HUES48 (cell line): Measurements from ENCODE around the gene TNPO2.

Source experiments
- H3K27ac ChIP-seq: one replicate; pipeline ENCODE4 v1.7.0; 2013; ENCODE audit warnings: low read depth, low read length, inconsistent platforms
- H3K27me3 ChIP-seq: 2 replicates; pipeline ENCODE4 v1.6.1; 2013; ENCODE audit warnings: mild to moderate bottlenecking, low read length; ENCODE audit not compliant: control insufficient read depth, insufficient read depth
- H3K36me3 ChIP-seq: 2 replicates; pipeline ENCODE4 v1.6.1; 2013; ENCODE audit warnings: low read length; ENCODE audit not compliant: control insufficient read depth, insufficient read depth
- H3K4me1 ChIP-seq: 2 replicates; pipeline ENCODE4 v1.6.1; 2013; ENCODE audit warnings: mild to moderate bottlenecking, low read length; ENCODE audit not compliant: control insufficient read depth, insufficient read depth
- H3K4me3 ChIP-seq: 2 replicates; pipeline ENCODE4 v1.5.1; 2013; ENCODE audit warnings: mild to moderate bottlenecking, low read depth, low read length
- H3K9ac ChIP-seq: 2 replicates; pipeline ENCODE4 v1.6.1; 2013; ENCODE audit warnings: mild to moderate bottlenecking, low read depth, low read length, moderate library complexity
- H3K9me3 ChIP-seq: 2 replicates; pipeline ENCODE4 v1.6.1; 2013; ENCODE audit warnings: low read length; ENCODE audit not compliant: control insufficient read depth, insufficient read depth

TNPO2 gene

GRCh38 chr19:12723641-12724426, at the start of gene TNPO2:
Gene TNPO2 (minus strand): TSS chr19:12723932. CDS start chr19:12720977, 2,955 bp downstream.
- H3K9me3 ChIP-seq, result no peaks in the 10 kb centered on the region
- H3K27me3 ChIP-seq, result no peaks in the 10 kb centered on the region
- peak within 1 kb of the TSS; percentile 97 for H3K27ac ChIP-seq
- H3K9ac ChIP-seq, result peak within 1 kb of the TSS; percentile 69
- peaks cover 11% of the 10 kb centered on the region for H3K36me3 ChIP-seq
- peaks cover 4% of the 10 kb centered on the region; the same call in 1 of the 2 replicates for H3K4me1 ChIP-seq
- H3K4me3 ChIP-seq, result peak within 1 kb of the TSS; percentile 95

DNA sequence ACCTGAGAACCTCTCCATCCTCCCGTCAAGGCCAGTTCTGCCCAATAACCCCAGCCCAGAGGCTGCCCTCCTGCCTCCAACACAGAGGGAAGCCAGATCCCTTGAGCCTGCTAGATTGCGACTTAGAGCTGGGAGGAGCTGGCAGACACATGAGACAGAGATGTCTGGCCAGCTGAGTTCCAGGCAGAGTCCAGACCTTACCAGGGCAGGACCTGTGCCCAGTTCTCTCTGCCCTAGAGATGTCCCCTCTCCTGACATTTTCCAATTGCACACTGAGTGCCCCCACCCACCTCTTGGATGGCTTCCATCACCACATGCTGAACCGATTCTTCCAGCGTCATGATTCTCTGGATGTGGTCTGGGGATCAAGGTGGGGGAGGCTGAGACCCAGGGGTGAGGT, 48.6 kb upstream of the TNPO2 start:
- H3K27ac ChIP-seq, result no peak overlapping the region
- H3K27me3 ChIP-seq, result no peaks in the 10 kb centered on the region
- H3K9ac ChIP-seq, result no peak overlapping the region
- H3K4me1 ChIP-seq, result peaks cover 13% of the 10 kb centered on the region; the same call in 1 of the 2 replicates
- H3K4me3 ChIP-seq, result no peak overlapping the region
- no peaks in the 10 kb centered on the region for H3K9me3 ChIP-seq
- H3K36me3 ChIP-seq, result peaks cover 28% of the 10 kb centered on the region

- Histone ChIP-seq H3K9ac (no peak overlapping the region), H3K4me1 (peaks cover 12% of the 10 kb centered on the region; the same call in 1 of the 2 replicates), H3K4me3 (no peak overlapping the region), H3K9me3 (no peaks in the 10 kb centered on the region), H3K27ac (no peak overlapping the region), H3K27me3 (no peaks in the 10 kb centered on the region), H3K36me3 (peaks cover 33% of the 10 kb centered on the region)
Observed at GRCh38 chr19:12770922-12771321, 47.2 kb upstream of the TNPO2 start.

- H3K27me3 ChIP-seq, result no peaks in the 10 kb centered on the region
- H3K27ac ChIP-seq, result no peak overlapping the region
- H3K9ac ChIP-seq, result no peak overlapping the region
- H3K9me3 ChIP-seq, result no peaks in the 10 kb centered on the region
- H3K36me3 ChIP-seq, result peaks cover 42% of the 10 kb centered on the region
- peak overlapping the region; percentile 23; the same call in 1 of the 2 replicates for H3K4me3 ChIP-seq
- peaks cover 10% of the 10 kb centered on the region; the same call in 1 of the 2 replicates for H3K4me1 ChIP-seq
Observed at GRCh38 chr19:12769689-12770088, 46.0 kb upstream of the TNPO2 start.

- Histone ChIP-seq H3K4me3 (no peak overlapping the region), H3K9me3 (no peaks in the 10 kb centered on the region), H3K27me3 (no peaks in the 10 kb centered on the region), H3K9ac (no peak overlapping the region), H3K36me3 (peaks cover 55% of the 10 kb centered on the region), H3K27ac (no peak overlapping the region), H3K4me1 (0 out of 2 replicates have a peak, but pooled peaks cover 6% of the 10 kb centered on the region)
Observed at GRCh38 chr19:12767666-12768065, 43.9 kb upstream of the TNPO2 start.

GRCh38 chr19:12767150-12767549, 43.4 kb upstream of the TNPO2 start:
- no peak overlapping the region for H3K27ac ChIP-seq
- no peak overlapping the region for H3K4me3 ChIP-seq
- H3K4me1 ChIP-seq, result 0 out of 2 replicates have a peak, but pooled peaks cover 6% of the 10 kb centered on the region
- no peak overlapping the region for H3K9ac ChIP-seq
- H3K36me3 ChIP-seq, result peaks cover 55% of the 10 kb centered on the region
- no peaks in the 10 kb centered on the region for H3K27me3 ChIP-seq
- H3K9me3 ChIP-seq, result no peaks in the 10 kb centered on the region

- Histone ChIP-seq H3K27ac (peak overlapping the region; percentile 12), H3K36me3 (peaks cover 52% of the 10 kb centered on the region)
Observed at GRCh38 chr19:12766051-12766521, 42.4 kb upstream of the TNPO2 start.

GRCh38 chr19:12764698-12765097, 41.0 kb upstream of the TNPO2 start:
- Histone ChIP-seq H3K4me3 (no peak overlapping the region), H3K9ac (no peak overlapping the region), H3K9me3 (no peaks in the 10 kb centered on the region), H3K27ac (no peak overlapping the region), H3K27me3 (no peaks in the 10 kb centered on the region), H3K36me3 (peaks cover 45% of the 10 kb centered on the region), H3K4me1 (0 out of 2 replicates have a peak, but pooled peaks cover 2% of the 10 kb centered on the region)

More at GRCh38 chr19:12766051-12766521, 42.4 kb upstream of the TNPO2 start:
- Histone ChIP-seq H3K4me3 (peak overlapping the region; percentile 55), H3K9ac (no peak overlapping the region), H3K4me1 (0 out of 2 replicates have a peak, but pooled peaks cover 6% of the 10 kb centered on the region), H3K27me3 (no peaks in the 10 kb centered on the region), H3K9me3 (no peaks in the 10 kb centered on the region)

DNA sequence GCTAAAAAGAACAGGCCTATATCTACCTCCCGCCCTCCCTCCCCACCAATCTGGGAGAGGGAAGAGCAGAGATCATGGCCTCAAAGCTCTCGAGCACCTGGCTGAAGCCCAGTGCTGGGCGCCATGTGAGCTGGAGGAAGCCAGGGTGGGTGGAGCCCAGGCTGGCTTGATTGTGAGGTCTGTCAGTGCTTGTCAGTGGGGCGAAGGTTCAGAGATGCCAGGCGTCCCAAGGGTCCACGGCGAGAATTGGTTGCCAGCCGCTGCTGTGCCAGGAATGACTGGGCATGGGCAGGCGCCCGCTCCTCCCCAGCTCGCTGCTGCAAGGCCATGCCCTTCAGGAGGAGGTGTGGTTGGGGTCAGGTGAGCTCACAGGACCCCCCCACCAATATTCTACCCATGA, 39.4 kb upstream of the TNPO2 start:
- H3K9ac ChIP-seq, result no peak overlapping the region
- H3K27ac ChIP-seq, result no peak overlapping the region
- no peaks in the 10 kb centered on the region for H3K4me1 ChIP-seq
- H3K9me3 ChIP-seq, result no peaks in the 10 kb centered on the region
- no peaks in the 10 kb centered on the region for H3K27me3 ChIP-seq
- H3K4me3 ChIP-seq, result no peak overlapping the region
- peaks cover 39% of the 10 kb centered on the region for H3K36me3 ChIP-seq

- H3K36me3 ChIP-seq, result peaks cover 18% of the 10 kb centered on the region
- no peaks in the 10 kb centered on the region for H3K4me1 ChIP-seq
- no peak overlapping the region for H3K4me3 ChIP-seq
- no peaks in the 10 kb centered on the region for H3K9me3 ChIP-seq
- no peak overlapping the region for H3K27ac ChIP-seq
- H3K9ac ChIP-seq, result no peak overlapping the region
- H3K27me3 ChIP-seq, result no peaks in the 10 kb centered on the region
Observed at GRCh38 chr19:12759686-12760085, 36.0 kb upstream of the TNPO2 start.
